NCI-H187 treated with DMSO at 0.1 percent for 48 hours (cell line): Measurements from ENCODE around the gene A3GALT2.

Experiments
- DNase-seq: peaks from one replicate; lab custom pipeline; 2025; lab: John Stamatoyannopoulos, UW

A3GALT2 gene

GRCh38 chr1:33272509-33272908, 48.4 kb downstream of the A3GALT2 start:
- DNase-seq, result no peak

GRCh38 chr1:33271666-33272505, 49.0 kb downstream of the A3GALT2 start:
- DNase-seq, result no peak

GRCh38 chr1:33270808-33271465, 50.0 kb downstream of the A3GALT2 start:
- no peak for DNase-seq

- no peak for DNase-seq
Observed at GRCh38 chr1:33270379-33270778, 50.5 kb downstream of the A3GALT2 start.

- DNase-seq, result no peak
Observed at GRCh38 chr1:33269621-33270020, 51.3 kb downstream of the A3GALT2 start.

- DNase-seq, result no peak
Observed at GRCh38 chr1:33268927-33269610, 51.8 kb downstream of the A3GALT2 start.

- no peak for DNase-seq
Observed at GRCh38 chr1:33268457-33268856, 52.4 kb downstream of the A3GALT2 start.

- no peak for DNase-seq
Observed at GRCh38 chr1:33267468-33268205, 53.3 kb downstream of the A3GALT2 start.

GRCh38 chr1:33266766-33267165, 54.1 kb downstream of the A3GALT2 start:
- no peak for DNase-seq

GRCh38 chr1:33265780-33266605, 54.9 kb downstream of the A3GALT2 start:
- DNase-seq, result no peak

GRCh38 chr1:33263890-33264504, 56.9 kb downstream of the A3GALT2 start:
- no peak for DNase-seq

- DNase-seq, result no peak
Observed at GRCh38 chr1:33261344-33261743, 59.6 kb downstream of the A3GALT2 start.

GRCh38 chr1:33260439-33260838, 60.5 kb downstream of the A3GALT2 start:
- peak; percentile 56 for DNase-seq

GRCh38 chr1:33259879-33260278, 61.0 kb downstream of the A3GALT2 start:
- no peak for DNase-seq

- DNase-seq, result no peak
Observed at GRCh38 chr1:33258788-33259274, 62.1 kb downstream of the A3GALT2 start.

- DNase-seq, result no peak
Observed at GRCh38 chr1:33257772-33258712, 62.9 kb downstream of the A3GALT2 start.

GRCh38 chr1:33257207-33257771, 63.6 kb downstream of the A3GALT2 start:
- no peak for DNase-seq
